GM23338 (cell line): ENCODE results near the gene GHR. TPM values are rescaled to one million over a fixed set of nuclear protein-coding genes. Genes with fewer than 3 reads are reported as not detected.

Experiments
- ATAC-seq: fragments of 200-7000 bp; cut with Tn5 transposase; 3 replicates; pipeline ENCODE4 v1.9.1; 2020
- DNase-seq: peaks from one replicate; pipeline ENCODE4 v3.0.0-alpha.2; 2015; ENCODE audit warnings: low spot score
- H2AFZ ChIP-seq: fragments of 200-600 bp; sonication (generic); 2 replicates; pipeline ENCODE4 v1.8.0; 2016; ENCODE audit warnings: antibody characterized with exemption, mild to moderate bottlenecking, moderate library complexity
- H3F3A ChIP-seq: fragments of 200-600 bp; sonication (generic); replicated peaks from 2 replicates; pipeline ENCODE4 v1.8.0; 2017; ENCODE audit warnings: antibody characterized with exemption, mixed run types, low read depth
- H3K27ac ChIP-seq: fragments of 200-600 bp; sonication (generic); 2 replicates; pipeline ENCODE4 v1.6.1; 2016; ENCODE audit warnings: low read depth
- H3K27me3 ChIP-seq: fragments of 200-600 bp; sonication (generic); 2 replicates; pipeline ENCODE4 v1.8.0; 2016; ENCODE audit warnings: mild to moderate bottlenecking, mixed run types, moderate library complexity; ENCODE audit not compliant: insufficient read depth
- H3K36me3 ChIP-seq: fragments of 200-600 bp; sonication (generic); 2 replicates; pipeline ENCODE4 v1.8.0; 2016; ENCODE audit warnings: mild to moderate bottlenecking; ENCODE audit not compliant: insufficient read depth
- H3K4me1 ChIP-seq: fragments of 200-600 bp; sonication (generic); 2 replicates; pipeline ENCODE4 v1.8.0; 2016; ENCODE audit warnings: mild to moderate bottlenecking, moderate library complexity; ENCODE audit not compliant: insufficient read depth
- H3K4me2 ChIP-seq: fragments of 200-600 bp; sonication (generic); 2 replicates; pipeline ENCODE4 v1.7.1; 2017; ENCODE audit warnings: mixed run types
- H3K4me3 ChIP-seq: fragments of 200-600 bp; sonication (generic); 2 replicates; pipeline ENCODE4 v1.6.1; 2016; ENCODE audit warnings: mixed run types
- H3K79me2 ChIP-seq: fragments of 200-600 bp; sonication (generic); replicated peaks from 2 replicates; pipeline ENCODE4 v1.8.0; 2017; ENCODE audit warnings: mild to moderate bottlenecking; ENCODE audit not compliant: insufficient read depth
- H3K9me2 ChIP-seq: fragments of 200-600 bp; sonication (generic); 2 replicates; pipeline ENCODE4 v1.8.0; 2017; ENCODE audit not compliant: insufficient read depth
- H4K20me1 ChIP-seq: fragments of 200-600 bp; sonication (generic); replicated peaks from 2 replicates; pipeline ENCODE4 v1.8.0; 2017; ENCODE audit warnings: mild to moderate bottlenecking; ENCODE audit not compliant: insufficient read depth
- H3K27ac Mint-ChIP-seq: 2 replicates; pipeline ENCODE4 v1.8.0; 2020; ENCODE audit warnings: inconsistent platforms, mild to moderate bottlenecking, moderate library complexity, mixed read lengths
- H3K27me3 Mint-ChIP-seq: 3 replicates; pipeline ENCODE4 v1.8.0; 2022; ENCODE audit warnings: low read depth, mild to moderate bottlenecking, moderate library complexity, mixed read lengths, inconsistent platforms; ENCODE audit not compliant: insufficient read depth, poor library complexity
- H3K36me3 Mint-ChIP-seq: 3 replicates; pipeline ENCODE4 v1.8.0; 2021; ENCODE audit warnings: low read depth, mild to moderate bottlenecking, inconsistent platforms, moderate library complexity, mixed read lengths
- H3K4me1 Mint-ChIP-seq: 3 replicates; pipeline ENCODE4 v1.8.0; 2020; ENCODE audit warnings: mild to moderate bottlenecking, inconsistent platforms, mixed read lengths
- H3K4me3 Mint-ChIP-seq: 3 replicates; pipeline ENCODE4 v1.8.0; 2021; ENCODE audit warnings: moderate library complexity, mild to moderate bottlenecking, inconsistent platforms, mixed read lengths
- H3K9me3 Mint-ChIP-seq: 3 replicates; pipeline ENCODE4 v1.8.0; 2020; ENCODE audit warnings: moderate library complexity, mild to moderate bottlenecking, inconsistent platforms, mixed read lengths
- CREB1 ChIP-seq: fragments of 250-450 bp; sonication (Bioruptor Pico); IDR thresholded peaks from 2 replicates; pipeline ENCODE4 v1.5.0; 2020; ENCODE audit warnings: low read depth, mild to moderate bottlenecking, moderate library complexity
- CTCF ChIP-seq, 2 experiments: fragments of 200-600 bp in 1 of 2; sonication (generic) in 1 of 2; conservative IDR thresholded peaks; 2 replicates each; pipeline versions ENCODE4 v1.5.1 to v1.6.1; 2016 to 2017; ENCODE audit warnings: antibody characterized with exemption in 2 of 2, low read depth in 2 of 2, mild to moderate bottlenecking in 2 of 2, moderate library complexity in 1 of 2
- ETS1 ChIP-seq: IDR thresholded peaks from 2 replicates; pipeline ENCODE4 v1.6.1; 2016; ENCODE audit warnings: antibody characterized with exemption
- EZH2 ChIP-seq: fragments of 200-600 bp; sonication (generic); IDR thresholded peaks from one replicate; pipeline ENCODE4 v1.8.0; 2017; ENCODE audit warnings: antibody characterized with exemption, mild to moderate bottlenecking, low read depth; ENCODE audit not compliant: unreplicated experiment
- EZH2phosphoT487 ChIP-seq: fragments of 200-600 bp; sonication (generic); IDR thresholded peaks from one replicate; pipeline ENCODE4 v1.8.1; 2018; ENCODE audit warnings: antibody characterized with exemption; ENCODE audit not compliant: unreplicated experiment
- POLR2AphosphoS5 ChIP-seq: IDR thresholded peaks from 2 replicates; pipeline ENCODE4 v1.6.1; 2016; ENCODE audit warnings: antibody characterized with exemption, low read depth
- REST ChIP-seq: IDR thresholded peaks from one replicate; pipeline ENCODE4 v1.6.1; 2018; ENCODE audit warnings: antibody characterized with exemption; ENCODE audit not compliant: unreplicated experiment
- STAT1 ChIP-seq: IDR thresholded peaks from one replicate; pipeline ENCODE4 v1.6.1; 2016; ENCODE audit warnings: antibody characterized with exemption; ENCODE audit not compliant: unreplicated experiment
- ZNF462 ChIP-seq: fragments of 250-450 bp; sonication (Bioruptor Pico); IDR thresholded peaks from 2 replicates; pipeline ENCODE4 v1.5.0; 2020; ENCODE audit warnings: mild to moderate bottlenecking, moderate library complexity
- polyA plus RNA-seq: library from polyadenylated mRNA; unstranded; fragments of >200 nt; fragmentation: Nextera tagmentation; extraction: Ambion mirVana; gene quantifications from 2 replicates; pipeline ENCODE4 v1.2.1, GENCODE V29; 2016
- total RNA-seq: library from RNA; depleted of rRNA; stranded (reverse); fragments of >200 nt; shearing (Covaris generic); gene quantifications from 2 replicates; pipeline ENCODE4 v1.2.3, GENCODE V29; 2014

GHR gene
- total and polyA plus RNA-seq, 2 experiments from 2014 or later, result 0.21 to 1.9 TPM

- no peak for TF ChIP-seq EZH2phosphoT487
- no peak for TF ChIP-seq CTCF (conservative IDR thresholded peaks at IDR 0.05; ENCODE audit: low read depth in 2 of 2)
These were observed 181.0 kb downstream of the GHR start (continued) for GRCh38 chr5:42604171-42604711.

GRCh38 chr5:42605490-42605889, 182.3 kb downstream of the GHR start:
- Histone ChIP-seq H3K4me1 (no peaks in the 10 kb centered on the region), H2AFZ (no peak overlapping the region), H3K27me3 (no peaks in the 10 kb centered on the region), H3K27ac (no peak overlapping the region), H3K4me3 (no peak overlapping the region), H3K4me2 (no peak overlapping the region), H4K20me1 (no peaks in the 10 kb centered on the region), H3K9me2 (0 out of 2 replicates have a peak, but pooled peaks cover 7% of the 10 kb centered on the region), H3K79me2 (no peaks in the 10 kb centered on the region), H3K36me3 (no peaks in the 10 kb centered on the region), H3F3A (no peaks in the 10 kb centered on the region)
- ATAC-seq (no peak), DNase-seq (no peak)
- Mint-ChIP-seq H3K4me3 (no peak overlapping the region), H3K27ac (no peak overlapping the region), H3K9me3 (peaks cover 9% of the 10 kb centered on the region; the same call in 2 of the 3 replicates), H3K36me3 (no peaks in the 10 kb centered on the region; the same call in 2 of the 3 replicates), H3K27me3 (peaks cover 1% of the 10 kb centered on the region), H3K4me1 (no peaks in the 10 kb centered on the region)
- no peak for TF ChIP-seq ETS1
- no peak for TF ChIP-seq CTCF (conservative IDR thresholded peaks at IDR 0.05; ENCODE audit: low read depth in 2 of 2)
- TF ChIP-seq REST, result no peak
- TF ChIP-seq CREB1 (CRISPR knock-in tag), result no peak
- no peak for TF ChIP-seq EZH2phosphoT487
- no peak for TF ChIP-seq STAT1
- no peak for TF ChIP-seq ZNF462 (CRISPR knock-in tag)
- TF ChIP-seq POLR2AphosphoS5, result no peak
- no peak for TF ChIP-seq EZH2
